Measurements from ENCODE around the gene L1CAM. TPM values are rescaled to one million over a fixed set of nuclear protein-coding genes. Genes with fewer than 3 reads are reported as not detected.
A peak's percentile ranks its signal among the peaks of the same experiment; 100 is the strongest.

Gene L1CAM
- 0.30 TPM for polyA plus RNA-seq (2013, experiment 1 of 2; ENCODE audit: insufficient read length)
- polyA plus RNA-seq (2013, experiment 2 of 2; ENCODE audit: insufficient read length): 0.32 TPM

GRCh38 chrX:153885968-153886903 is at the start of gene L1CAM:
L1CAM (minus strand) TSS chrX:153886173; CDS start chrX:153875836, 10,337 bp downstream.
- no peak for DNase-seq

DNA sequence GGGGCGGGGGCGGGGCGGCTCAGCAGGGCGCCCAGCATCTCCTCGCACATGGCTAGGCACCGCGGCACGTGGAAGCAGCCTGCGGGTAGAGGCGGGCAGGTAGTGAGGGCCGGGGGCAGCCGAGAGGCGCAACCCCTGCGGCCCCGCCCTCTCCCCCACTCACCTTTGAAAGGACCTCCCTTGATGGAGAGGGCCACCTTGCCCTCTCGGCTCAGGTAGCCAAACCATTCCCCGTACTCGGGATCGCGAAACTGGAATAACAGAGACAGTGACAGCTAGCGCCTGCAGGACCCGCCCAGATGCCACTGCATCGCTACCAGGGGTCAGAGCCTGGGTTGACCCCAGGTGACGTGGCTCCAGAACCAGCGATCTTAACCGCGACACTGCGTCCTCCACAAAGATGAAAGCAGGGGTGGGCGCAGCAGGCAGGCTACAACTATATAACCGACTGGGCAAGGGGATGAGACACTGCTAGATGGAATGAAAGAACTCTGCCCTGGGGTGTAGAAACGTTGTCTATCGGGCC is 49.4 kb upstream of the L1CAM start:
- DNase-seq: no peak

DNA sequence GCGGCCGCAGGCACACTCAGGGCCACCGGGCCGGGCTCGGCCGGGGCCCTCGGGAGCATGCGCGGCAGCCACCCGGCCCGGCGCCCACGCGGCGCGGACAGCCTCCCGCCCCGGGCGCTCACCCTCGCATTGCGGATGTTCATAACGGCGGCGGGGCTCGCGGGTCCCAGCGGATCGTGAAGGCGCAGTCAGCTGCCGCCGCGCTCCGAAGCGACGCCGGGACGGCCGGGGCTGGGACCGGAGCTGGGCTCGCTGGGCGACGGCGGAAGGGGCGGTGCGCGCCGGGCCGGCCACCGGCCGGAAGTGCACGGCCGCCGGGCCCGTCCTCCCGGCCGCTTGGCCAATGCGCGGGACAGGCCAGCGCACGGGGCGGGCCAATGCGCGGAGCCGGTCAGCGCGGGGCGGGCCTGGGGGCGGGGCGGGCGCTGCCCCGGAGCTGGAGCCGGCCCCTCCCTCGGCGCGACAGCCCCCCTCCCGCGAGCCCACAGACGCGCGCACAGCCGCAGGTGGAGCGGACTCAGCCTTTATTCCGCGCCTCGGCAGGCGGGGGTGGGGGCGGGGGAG is 48.9 kb upstream of the L1CAM start, which contains the start of gene NAA10:
NAA10 (minus strand) TSS at position 276 of the 564 bp plus-strand sequence; CDS start at position 143, 133 bp downstream.
- DNase-seq: peak; percentile 72

DNA sequence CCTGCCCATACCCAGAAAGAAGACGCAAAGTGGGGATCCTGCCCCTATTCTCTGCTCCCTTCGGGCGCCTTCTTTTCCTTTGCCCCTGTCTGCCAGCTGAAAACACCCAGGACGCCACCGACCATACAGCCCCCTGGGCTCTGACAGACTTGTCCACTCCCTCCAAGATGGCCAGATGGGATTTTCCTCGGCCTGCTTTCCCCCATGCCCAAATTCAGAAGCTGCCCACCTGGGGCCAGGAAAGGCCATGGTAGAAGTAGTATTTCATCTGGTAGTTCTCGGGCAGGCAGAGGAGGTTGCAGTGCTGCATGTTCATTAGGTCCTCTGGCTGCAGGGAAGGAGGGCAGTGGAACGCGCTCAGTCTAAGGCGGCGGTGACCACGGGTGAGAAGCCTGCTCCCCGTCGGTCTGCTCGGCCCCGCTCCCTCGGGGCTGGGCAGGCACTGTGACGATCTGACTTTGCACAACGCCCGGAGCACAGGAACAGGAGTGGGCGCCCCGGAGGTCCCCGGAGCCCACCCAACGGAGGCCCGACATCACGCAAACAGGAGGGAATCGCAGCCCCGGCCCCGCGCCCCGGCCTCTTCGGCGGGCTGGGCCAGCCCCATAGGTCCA is 48.3 kb upstream of the L1CAM start:
- no peak for DNase-seq

DNA sequence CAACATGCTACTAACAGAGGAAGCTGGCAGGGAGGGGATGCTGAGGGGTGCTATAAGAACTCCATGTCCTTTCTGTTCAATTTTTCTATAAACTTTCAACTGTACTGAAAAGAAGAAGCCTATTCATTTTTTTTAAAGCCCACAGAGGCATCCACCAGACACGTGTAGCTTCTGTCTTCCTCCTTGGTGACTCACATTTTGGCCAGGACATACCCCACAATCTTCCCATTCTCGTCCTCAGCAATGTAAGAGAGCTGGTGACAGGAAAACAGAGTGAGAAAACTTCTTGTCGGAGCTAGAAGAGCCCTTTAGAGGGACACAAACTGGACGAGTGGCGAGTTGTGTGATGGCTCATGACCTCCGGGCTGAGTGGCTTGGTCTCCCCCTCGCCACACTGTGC is 47.8 kb upstream of the L1CAM start:
- DNase-seq: peak; percentile 24

GRCh38 chrX:153932220-153932915 is 46.4 kb upstream of the L1CAM start:
- DNase-seq: no peak

- no peak for DNase-seq
Measured at GRCh38 chrX:153931748-153932147, 45.8 kb upstream of the L1CAM start.

- no peak for DNase-seq
Measured at GRCh38 chrX:153931151-153931550, 45.2 kb upstream of the L1CAM start.

DNA sequence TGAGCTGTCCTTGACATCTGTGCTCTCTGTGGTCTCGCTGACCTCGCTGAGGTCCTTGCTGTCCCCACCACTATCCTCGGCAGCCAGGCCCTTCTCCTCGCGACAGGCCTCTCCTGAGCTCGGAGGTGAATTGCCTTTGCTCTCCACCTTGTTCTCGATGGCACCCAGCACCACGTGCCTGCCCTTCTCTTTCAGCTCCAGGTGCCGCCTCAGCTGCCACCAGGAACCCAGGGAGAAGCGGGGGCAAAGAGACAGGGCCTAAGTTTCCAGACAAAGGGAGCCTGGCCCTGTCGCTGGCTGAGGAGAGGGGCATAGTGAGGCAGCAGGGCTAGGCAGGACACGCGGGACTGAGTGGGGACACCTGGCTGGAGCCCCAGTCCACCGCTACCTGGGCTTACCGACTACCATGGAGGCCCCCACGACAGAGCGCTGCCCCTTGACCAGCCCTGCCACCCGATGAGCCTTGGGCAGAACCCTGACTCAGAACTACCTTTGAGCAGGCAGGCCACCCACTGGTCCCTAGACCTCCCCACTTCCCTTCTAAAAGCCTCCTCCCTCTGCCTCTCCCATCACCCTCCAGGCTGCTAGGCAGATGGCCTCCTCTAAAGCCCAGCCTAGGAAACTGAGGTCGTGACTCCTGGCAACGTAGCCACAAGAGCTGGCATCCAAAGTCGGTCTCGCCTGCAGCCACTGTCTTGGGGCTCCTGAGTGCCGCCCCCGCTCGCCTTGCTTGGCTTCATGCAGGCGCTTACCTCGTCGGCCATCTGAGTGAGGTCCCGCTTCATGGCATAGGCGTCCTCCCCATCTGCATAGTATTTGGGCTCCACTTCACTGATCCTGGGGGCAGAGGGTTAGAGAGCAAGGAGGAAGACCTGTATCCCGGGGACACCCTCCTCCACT is 44.3 kb upstream of the L1CAM start:
- no peak for DNase-seq

DNA sequence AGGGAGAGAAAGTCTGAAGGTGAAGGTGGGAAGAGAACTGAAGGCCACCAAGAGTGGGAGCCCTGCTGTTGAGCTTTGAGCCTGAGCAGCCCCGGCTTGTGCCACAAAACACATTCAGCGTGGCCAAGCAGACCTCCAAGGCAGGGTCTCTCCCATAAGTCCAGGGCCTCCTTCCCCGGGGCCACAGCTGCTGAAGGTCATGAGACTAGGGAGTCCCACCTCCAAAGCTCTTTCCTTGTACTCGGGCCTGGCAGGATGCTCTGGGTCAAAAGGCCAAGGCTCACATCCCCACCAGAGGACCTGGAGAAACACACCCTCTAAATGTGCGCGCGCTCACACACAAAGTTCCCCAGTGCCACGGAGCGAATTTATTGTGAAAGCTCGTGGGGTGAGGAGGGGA is 43.6 kb upstream of the L1CAM start:
- DNase-seq: no peak

GRCh38 chrX:153928846-153929245 is 42.9 kb upstream of the L1CAM start:
- no peak for DNase-seq

- DNase-seq: peak; percentile 98
Measured at GRCh38 chrX:153927922-153928760, 42.2 kb upstream of the L1CAM start.

GRCh38 chrX:153927672-153927921 is 41.6 kb upstream of the L1CAM start:
- no peak for DNase-seq

GRCh38 chrX:153926858-153927671 is 41.1 kb upstream of the L1CAM start:
- peak; percentile 20 for DNase-seq

DNA sequence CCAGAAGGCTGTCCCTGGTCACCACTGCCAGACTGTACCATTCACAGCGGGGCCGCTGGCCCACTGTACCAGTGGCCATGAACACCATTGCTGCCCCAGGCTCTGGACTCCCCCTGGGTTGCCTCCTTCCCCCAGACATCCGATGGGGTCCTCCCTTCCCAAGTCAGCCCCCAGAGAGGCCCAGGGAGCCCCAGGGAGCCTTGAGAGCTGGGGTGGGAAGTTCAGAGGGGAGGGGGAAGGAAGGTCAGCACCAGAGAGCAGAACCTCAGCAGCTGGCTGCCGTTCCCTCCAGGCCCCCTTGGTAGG is 40.5 kb upstream of the L1CAM start:
- no peak for DNase-seq

GRCh38 chrX:153925739-153926551 is 40.0 kb upstream of the L1CAM start, which contains the start of gene ARHGAP4:
ARHGAP4 (minus strand) TSS chrX:153926264; CDS start chrX:153926202, 62 bp downstream.
- DNase-seq: no peak

GRCh38 chrX:153925387-153925738 is 39.4 kb upstream of the L1CAM start:
- no peak for DNase-seq

- peak; percentile 46 for DNase-seq
Measured at GRCh38 chrX:153924149-153924861, 38.3 kb upstream of the L1CAM start.

All from fibroblast of skin of abdomen (primary cell).